DMS 273 (cell line): Measurements from ENCODE around the gene AKIP1.
"Not testable (repeated sequence)": the region's sequence is repeated elsewhere in the genome, so short reads cannot be mapped to it uniquely, and the experiment has no call there.

Experiments
- DNase-seq: peaks from one replicate; lab custom pipeline; 2025; ENCODE audit not compliant: unreplicated experiment; lab: John Stamatoyannopoulos, UW

Gene AKIP1

DNA sequence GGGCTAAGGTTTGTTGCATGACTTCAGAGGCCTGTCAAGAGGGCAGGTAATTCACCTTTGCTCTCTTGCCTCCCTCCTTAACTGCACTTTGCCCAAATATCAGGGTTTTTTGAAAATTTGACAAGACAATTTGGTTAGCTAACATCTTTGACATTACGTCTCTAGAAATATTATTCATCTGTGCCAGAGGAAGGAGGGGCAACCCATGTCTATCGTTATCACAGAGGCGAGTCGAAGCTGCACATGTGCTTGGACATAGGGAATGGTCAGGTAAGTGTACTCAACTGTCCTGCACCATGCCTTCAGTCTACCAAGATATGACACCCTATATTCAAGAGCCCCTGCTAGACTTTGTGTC, 3.7 kb downstream of the AKIP1 start:
- no peak for DNase-seq

DNA sequence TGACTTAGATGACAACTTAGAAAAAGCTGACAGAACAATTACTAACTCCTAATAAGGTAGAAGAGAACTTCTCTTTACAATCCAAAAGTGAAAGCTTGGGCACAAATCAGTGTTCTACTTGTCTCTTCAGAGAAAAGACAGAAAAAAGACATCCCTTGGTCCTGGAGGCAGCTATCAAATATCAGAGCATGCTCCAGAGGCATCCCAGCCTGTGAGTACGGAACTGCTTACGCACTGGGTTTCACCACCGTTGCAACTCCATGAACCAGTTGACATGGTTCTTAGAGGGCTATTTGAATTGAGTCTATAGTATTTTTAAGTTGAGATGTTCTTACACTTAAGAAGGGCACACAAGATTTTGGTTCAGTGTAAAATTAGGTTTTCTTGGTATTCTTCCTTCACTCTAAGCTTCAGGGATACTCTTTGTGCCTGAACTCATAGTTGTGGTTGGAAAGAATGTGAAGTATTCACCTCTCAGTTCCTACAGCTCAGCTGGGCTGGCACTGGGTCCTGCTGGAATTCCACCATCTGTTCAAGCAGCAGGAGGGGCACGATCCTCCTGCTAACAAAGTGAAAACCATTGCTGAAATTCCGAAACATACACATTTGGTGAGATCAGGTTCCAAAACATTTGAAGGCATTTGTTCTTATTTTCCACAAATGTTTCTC, 6.3 kb downstream of the AKIP1 start:
- peak; percentile 54 for DNase-seq

GRCh38 chr11:8922691-8923090, 11.7 kb downstream of the AKIP1 start:
- no peak for DNase-seq

DNA sequence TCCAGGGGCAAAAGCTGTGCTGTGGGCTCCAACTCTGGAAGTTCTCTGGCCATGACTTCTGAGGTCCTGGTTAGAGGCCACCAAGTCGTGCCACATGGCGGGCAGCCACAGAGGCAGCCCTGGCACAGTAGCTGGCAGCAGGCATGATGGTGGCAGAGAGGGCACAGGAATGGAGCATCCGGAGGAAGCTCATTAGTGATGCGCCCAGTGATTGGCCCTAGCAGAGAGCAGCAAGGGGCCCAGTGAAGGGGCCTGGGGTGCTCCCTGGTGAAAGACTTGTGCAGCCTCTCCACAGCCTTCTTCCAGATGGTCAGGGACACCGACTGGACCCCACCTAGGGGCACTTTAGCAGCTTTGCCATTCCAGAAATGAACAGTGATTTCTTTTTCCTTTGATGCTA, 14.7 kb downstream of the AKIP1 start:
- DNase-seq: no peak

- DNase-seq: no peak
Observed at GRCh38 chr11:8926236-8926635, 15.2 kb downstream of the AKIP1 start.

- no peak for DNase-seq
Observed at GRCh38 chr11:8927233-8927632, 16.2 kb downstream of the AKIP1 start.

- no peak for DNase-seq
Observed at GRCh38 chr11:8928205-8928604, 17.2 kb downstream of the AKIP1 start.

DNA sequence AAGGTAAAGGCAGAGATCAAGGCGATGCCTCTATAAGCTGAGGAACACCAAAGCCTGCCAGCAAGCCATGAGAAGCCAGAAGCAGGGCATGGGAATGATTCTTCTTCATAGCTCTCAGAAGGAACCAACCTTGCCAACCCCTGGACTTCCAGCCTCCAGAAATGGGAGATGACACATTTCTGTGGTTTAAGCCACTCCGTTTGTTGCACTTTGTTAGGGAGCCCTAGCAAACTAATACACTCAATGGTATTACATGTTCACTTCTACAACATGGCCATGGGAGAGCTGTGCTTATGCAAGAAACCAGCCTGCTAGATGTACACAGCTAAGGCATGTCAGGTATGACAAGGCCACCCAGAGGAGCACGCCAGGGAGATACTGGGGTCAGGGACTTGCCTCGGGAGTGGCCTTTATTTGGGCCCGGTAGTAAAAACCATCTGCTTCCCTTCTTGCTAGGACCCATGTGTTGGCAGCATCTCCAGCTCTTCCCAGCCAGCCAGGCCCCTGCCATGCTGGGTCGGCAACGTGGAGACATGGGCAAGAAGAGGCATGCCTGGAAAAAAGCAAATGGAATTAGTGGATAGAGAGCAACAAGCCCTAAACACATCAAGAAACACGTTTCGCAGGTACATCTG, 18.1 kb downstream of the AKIP1 start:
- no peak for DNase-seq

GRCh38 chr11:8930456-8931175, 19.6 kb downstream of the AKIP1 start:
- no peak for DNase-seq

- no peak for DNase-seq
Observed at GRCh38 chr11:8932564-8933180, 21.7 kb downstream of the AKIP1 start, which contains the start of gene C11orf16. C11orf16 (minus strand) TSS chr11:8932947; CDS start chr11:8932308, 639 bp downstream.

DNA sequence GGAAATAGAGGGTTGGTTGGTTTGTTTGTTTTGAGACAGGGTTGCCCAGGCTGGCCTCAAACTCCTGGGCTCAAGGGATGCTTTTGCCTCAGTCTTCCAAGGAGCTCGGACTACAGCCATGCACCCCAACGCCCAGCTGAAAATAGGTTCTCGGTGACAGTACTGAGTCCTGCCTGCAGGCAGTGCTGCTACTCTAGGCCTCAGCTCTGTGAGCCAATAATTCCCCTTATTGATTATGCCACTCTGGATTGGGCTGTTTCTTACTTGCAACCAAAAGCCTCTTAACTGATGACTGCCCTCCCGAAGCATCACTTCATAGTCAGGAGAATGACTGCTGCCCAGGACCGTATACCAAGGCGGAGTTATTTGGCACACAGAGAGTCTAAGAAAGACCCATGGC, 22.9 kb downstream of the AKIP1 start:
- DNase-seq: no peak

GRCh38 chr11:8934742-8935488, 23.9 kb downstream of the AKIP1 start:
- DNase-seq: no peak

- not testable (repeated sequence) for DNase-seq
Observed at GRCh38 chr11:8935789-8936188, 24.8 kb downstream of the AKIP1 start.

DNA sequence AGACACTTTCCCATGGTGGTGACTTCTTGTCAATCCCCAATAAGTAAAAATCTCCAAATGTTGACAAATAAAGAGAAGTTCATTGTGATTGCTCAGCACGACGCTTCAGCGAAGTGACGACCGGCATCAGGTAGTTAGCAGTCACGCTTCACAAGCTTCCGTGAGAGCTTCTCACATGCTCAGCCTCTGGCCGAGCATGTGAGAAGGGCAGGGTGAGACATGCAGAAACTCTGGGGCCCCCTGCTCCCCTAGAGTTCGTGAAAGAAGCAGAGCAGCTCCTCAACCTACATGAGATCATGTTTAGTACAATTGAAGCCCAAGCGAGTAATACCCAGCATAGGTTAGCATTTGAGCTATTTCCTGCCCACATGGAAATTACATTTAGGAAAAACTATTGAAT, 26.2 kb downstream of the AKIP1 start:
- no peak for DNase-seq

DNA sequence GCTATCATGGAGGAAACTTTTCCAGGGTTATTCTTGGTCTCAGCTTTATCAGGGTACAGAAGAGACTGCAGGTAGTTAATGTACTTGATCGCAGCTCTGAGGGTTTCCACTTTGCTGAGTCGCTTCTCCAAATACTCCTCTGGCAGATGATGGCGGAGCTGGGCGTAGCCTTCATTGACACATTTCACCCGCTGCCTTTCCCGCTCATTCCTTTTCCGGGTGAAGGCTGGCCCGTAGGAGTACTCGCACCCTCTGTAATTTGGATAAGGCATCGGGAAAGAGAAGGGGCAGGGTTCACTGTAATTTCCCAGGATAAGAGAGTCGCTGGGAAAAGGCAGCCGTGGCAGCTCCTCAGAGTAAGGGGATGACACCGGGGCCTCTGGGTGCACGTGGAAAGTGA, 26.7 kb downstream of the AKIP1 start:
- no peak for DNase-seq

- no peak for DNase-seq
Observed at GRCh38 chr11:8941341-8942103, 30.5 kb downstream of the AKIP1 start.

GRCh38 chr11:8942518-8943066, 31.6 kb downstream of the AKIP1 start, which contains the start of gene ASCL3:
ASCL3 (minus strand) TSS chr11:8943016; CDS start chr11:8938161, 4,855 bp downstream.
- no peak for DNase-seq

GRCh38 chr11:8947230-8947943, 36.4 kb downstream of the AKIP1 start:
- DNase-seq: no peak

DNA sequence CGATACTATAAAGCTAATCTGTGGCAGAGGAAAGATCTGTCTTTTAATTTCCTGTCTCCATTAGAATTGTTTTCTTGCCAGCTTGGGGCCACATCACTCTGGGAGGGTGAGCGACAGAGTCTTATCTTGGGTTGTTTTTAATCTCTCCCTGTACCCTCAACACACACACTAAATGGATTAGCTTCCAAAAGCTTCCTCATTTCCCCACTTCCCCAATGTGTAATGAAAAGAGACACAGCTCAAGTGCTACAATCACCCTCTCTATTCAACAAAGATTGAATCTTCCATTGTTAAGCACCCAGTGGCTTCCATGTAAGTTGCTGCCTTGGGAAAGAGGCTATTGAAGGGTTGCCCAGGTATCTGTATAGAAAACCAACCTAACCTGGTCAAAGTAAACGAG, 37.9 kb downstream of the AKIP1 start:
- no peak for DNase-seq
